Activated naive CD4-positive, alpha-beta T cell (primary cell): ENCODE results near the gene WEE1.
"Not testable (repeated sequence)": the region's sequence is repeated elsewhere in the genome, so short reads cannot be mapped to it uniquely, and the experiment has no call there.

Source experiments
- DNase-seq, 4 experiments: peaks; one replicate each; lab custom pipeline; 2025; lab: John Stamatoyannopoulos, UW

Gene WEE1

GRCh38 chr11:9596926-9597464, 23.5 kb downstream of the WEE1 start:
- no peak for DNase-seq

- DNase-seq: no peak
Observed at GRCh38 chr11:9600166-9600565, 26.7 kb downstream of the WEE1 start.

GRCh38 chr11:9600644-9601036, 27.2 kb downstream of the WEE1 start:
- no peak for DNase-seq

GRCh38 chr11:9601037-9601875, 27.8 kb downstream of the WEE1 start:
- DNase-seq: peak in 2 of 4 experiments; percentile 3 to 15

GRCh38 chr11:9601876-9602199, 28.4 kb downstream of the WEE1 start:
- no peak for DNase-seq

- DNase-seq: not testable (repeated sequence)
Observed at GRCh38 chr11:9603214-9603613, 29.7 kb downstream of the WEE1 start.

- DNase-seq: no peak
Observed at GRCh38 chr11:9604134-9604533, 30.7 kb downstream of the WEE1 start.

- DNase-seq: no peak
Observed at GRCh38 chr11:9605742-9606141, 32.3 kb downstream of the WEE1 start.

- DNase-seq: no peak
Observed at GRCh38 chr11:9606809-9607510, 33.5 kb downstream of the WEE1 start.

- no peak for DNase-seq
Observed at GRCh38 chr11:9607511-9607899, 34.0 kb downstream of the WEE1 start.

GRCh38 chr11:9609002-9609759, 35.7 kb downstream of the WEE1 start:
- no peak for DNase-seq

- DNase-seq: no peak
Observed at GRCh38 chr11:9609841-9610240, 36.4 kb downstream of the WEE1 start.

- peak; percentile 44 to 76 (median 65) for DNase-seq
Observed at GRCh38 chr11:9613118-9613829, 39.8 kb downstream of the WEE1 start.

- DNase-seq: peak; percentile 65 to 82 (median 76)
Observed at GRCh38 chr11:9613830-9614762, 40.6 kb downstream of the WEE1 start.

GRCh38 chr11:9615031-9615451, 41.6 kb downstream of the WEE1 start:
- DNase-seq: no peak

GRCh38 chr11:9616042-9616675, 42.7 kb downstream of the WEE1 start:
- DNase-seq: no peak

GRCh38 chr11:9616858-9617257, 43.4 kb downstream of the WEE1 start:
- DNase-seq: no peak

- DNase-seq: no peak
Observed at GRCh38 chr11:9617940-9618339, 44.5 kb downstream of the WEE1 start.

- DNase-seq: no peak
Observed at GRCh38 chr11:9619004-9619403, 45.5 kb downstream of the WEE1 start.

GRCh38 chr11:9619971-9620370, 46.5 kb downstream of the WEE1 start:
- DNase-seq: no peak
